ENCODE results near the gene GLYAT.

DNA sequence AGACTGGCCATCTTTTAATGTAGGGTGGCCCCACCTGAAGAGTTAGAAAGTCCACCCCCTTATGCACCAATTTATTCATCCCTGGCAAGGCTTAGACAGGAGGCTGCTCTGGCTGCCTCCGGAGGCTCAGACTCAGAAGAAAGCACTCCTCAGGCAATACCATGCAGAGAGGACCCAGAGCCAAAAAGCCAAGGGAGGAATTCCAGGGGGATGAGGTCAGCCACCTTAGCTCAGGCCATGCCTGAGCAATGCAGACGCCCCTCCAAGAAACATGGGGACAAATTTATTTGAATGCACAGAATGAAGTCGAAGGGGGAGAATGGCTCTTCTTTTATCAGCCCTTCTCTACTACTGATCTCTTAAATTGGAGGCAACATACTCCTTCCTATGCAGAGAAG, 39.7 kb upstream of the GLYAT start:
- TF ChIP-seq FOXA1 (IDR thresholded peaks at IDR 0.05) (no peak), BHLHE40 (IDR thresholded peaks at IDR 0.05; ENCODE audit: borderline replicate concordance) (no peak), HDGF (IDR thresholded peaks at IDR 0.05; ENCODE audit: borderline replicate concordance) (no peak), TARDBP (IDR thresholded peaks at IDR 0.05) (no peak), ELF4 (IDR thresholded peaks at IDR 0.05) (no peak), SUZ12 (IDR thresholded peaks at IDR 0.05) (no peak)
